NCI-H1105 treated with DMSO at 0.1 percent for 48 hours (cell line): ENCODE measurements around the gene WNK1.
"Not testable (repeated sequence)": the region's sequence is repeated elsewhere in the genome, so short reads cannot be mapped to it uniquely, and the experiment has no call there.

ENCODE experiments used
- DNase-seq: peaks from one replicate; lab custom pipeline; 2025; lab: John Stamatoyannopoulos, UW

The WNK1 gene

GRCh38 chr12:749751-750270 is 2.6 kb upstream of the WNK1 start:
- DNase-seq = peak; percentile 14

- DNase-seq = peak; percentile 23
These were observed 1.8 kb upstream of the WNK1 start for GRCh38 chr12:750366-751191.

DNA sequence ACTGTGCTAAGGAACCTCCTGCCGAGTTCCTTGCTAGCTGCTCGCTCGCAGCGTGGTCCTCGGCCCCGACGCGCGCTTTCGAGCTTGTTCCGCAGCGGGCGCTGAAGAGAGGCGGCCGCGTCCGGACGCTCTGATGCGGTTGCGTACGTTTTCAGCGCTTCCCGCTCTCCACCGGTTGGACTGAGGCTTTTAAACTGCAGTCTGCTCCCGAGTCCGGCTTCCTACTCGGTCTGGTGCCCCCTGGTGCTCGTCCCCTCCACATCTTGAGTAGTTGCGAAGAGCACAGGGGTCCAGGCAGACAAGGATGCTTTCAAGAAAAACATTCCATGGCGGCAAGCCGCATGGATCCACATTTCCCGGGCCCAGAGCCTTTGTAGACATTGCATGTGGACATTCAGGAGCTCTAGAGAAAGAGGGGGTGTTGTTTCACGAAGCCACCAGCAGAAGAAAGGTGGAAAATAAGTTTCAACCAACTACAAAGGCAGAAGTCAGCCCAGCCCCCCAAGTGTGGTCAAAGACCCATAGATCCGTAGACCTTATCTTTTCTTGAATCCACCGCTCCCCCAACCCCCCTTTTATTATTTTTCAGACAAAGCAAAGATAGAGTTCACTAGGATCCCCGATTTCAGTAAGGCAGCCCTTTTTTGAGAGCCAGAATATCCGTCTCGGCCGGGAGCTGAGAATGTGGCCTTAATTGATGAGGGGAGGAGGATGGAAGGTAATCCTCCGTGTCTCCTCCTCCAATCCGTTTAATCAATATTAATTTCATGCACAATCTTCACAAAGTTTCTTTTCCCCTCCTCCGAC is 984 bp upstream of the WNK1 start:
- peak; percentile 97 for DNase-seq

- DNase-seq = peak; percentile 40
These were observed 574 bp downstream of the WNK1 start for GRCh38 chr12:752695-753610.

GRCh38 chr12:753611-754472 is 1.5 kb downstream of the WNK1 start:
- DNase-seq = peak; percentile 23

DNA sequence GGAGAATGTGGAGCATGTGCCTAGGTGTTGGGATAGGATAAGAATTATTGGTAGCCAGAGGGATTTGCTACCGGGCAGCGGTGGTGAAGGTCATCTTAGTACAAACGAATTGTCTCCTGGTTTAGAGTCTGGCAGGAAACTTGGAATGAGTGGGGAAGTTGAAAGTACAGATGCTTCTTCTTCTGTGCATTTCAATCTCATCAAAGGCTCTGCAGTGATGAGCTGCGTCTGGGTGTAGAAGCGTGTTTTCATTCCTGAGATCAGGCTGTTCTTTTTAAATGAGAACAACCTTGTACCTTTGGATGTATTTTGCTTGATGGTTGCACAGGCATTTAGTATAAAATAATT is 2.1 kb downstream of the WNK1 start:
- DNase-seq = no peak

DNA sequence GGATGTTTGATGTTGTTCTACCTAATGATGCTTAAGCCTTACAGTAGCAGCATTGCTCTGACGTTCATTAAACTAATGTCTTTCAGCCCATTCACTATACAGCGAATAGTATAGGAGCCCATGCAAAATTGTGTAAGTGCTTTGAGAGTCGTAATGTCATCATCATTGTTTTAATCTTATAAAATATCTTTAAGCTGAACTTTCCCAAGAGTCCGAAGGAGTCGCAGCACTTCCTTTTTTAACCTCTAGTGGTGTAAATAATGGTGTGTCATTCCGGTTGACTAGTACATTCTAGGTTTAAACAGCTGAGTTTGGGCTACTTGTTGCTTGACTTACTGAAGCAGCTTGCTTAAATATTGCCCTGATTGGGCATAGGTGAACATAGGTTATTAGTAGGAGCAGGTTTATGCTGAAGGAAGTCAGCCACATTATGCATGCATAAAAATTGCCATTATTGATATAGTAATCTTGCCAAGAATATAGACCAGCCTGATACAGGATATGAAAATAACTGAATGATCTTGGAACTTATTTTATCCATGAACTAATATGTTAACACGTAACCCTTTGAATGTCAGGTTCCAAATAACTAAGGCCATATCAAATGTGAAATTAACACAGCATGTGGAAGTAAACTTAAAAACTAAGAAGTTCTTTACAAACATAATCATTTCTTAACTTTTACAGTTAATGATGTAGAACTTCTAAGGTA is 2.6 kb downstream of the WNK1 start:
- DNase-seq = peak; percentile 23

GRCh38 chr12:759628-760027 is 7.2 kb downstream of the WNK1 start:
- no peak for DNase-seq

DNA sequence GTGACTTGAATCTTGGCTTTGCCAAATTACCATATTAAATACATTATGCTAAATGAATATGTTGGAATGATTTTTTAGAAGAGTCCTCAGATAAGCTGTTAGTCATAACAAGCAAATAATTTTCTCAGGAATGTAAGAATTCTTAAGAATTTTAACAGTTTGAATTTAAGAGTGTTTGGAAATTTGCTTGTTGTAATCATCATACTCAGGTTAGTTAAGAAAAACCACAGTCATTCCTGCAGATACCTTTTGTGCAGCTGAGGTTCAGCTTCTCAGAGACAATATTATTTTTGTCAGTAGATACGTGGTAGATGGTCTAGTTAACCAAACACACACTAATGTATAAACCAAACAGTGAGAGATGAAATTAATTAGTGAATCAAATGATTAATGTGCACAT is 8.9 kb downstream of the WNK1 start:
- no peak for DNase-seq

DNA sequence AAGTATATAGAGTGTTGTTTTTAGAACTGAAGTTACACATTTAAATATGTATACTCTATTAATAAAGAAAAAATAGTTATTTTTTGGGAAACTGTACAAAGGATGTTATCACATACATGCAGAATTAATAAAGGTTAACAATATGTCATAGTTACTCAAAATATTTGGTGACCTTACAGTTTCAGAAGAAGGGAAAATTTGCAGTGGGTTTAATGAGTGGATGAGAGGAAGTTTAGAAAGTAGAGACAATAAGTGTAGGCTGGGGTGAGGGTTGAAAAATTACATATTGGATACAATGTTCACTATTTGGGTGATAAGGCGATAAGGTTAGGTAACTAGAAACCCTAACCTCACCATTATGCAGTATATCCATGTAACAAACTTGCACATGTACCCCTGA is 13.5 kb downstream of the WNK1 start:
- DNase-seq = no peak

DNA sequence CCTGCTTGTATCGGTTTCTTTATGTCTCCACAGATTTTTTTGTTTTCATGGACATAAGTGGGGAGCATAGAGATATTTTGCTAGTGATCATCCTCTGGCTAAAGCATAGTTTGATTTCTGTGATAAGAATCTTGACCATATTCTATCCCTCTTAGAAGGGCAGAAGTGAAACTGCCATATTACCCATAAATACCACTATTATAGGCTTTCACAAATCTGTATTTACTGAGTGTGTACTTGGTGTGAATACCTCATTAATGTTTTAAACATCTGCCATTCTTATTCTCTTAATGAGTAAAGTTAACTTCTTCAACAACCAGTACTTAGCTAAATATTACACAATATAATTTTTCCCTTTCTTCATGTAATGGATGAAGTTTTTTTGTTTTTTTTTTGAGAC is 16.1 kb downstream of the WNK1 start:
- DNase-seq = no peak

- DNase-seq = no peak
These were observed 18.1 kb downstream of the WNK1 start for GRCh38 chr12:770479-770878.

DNA sequence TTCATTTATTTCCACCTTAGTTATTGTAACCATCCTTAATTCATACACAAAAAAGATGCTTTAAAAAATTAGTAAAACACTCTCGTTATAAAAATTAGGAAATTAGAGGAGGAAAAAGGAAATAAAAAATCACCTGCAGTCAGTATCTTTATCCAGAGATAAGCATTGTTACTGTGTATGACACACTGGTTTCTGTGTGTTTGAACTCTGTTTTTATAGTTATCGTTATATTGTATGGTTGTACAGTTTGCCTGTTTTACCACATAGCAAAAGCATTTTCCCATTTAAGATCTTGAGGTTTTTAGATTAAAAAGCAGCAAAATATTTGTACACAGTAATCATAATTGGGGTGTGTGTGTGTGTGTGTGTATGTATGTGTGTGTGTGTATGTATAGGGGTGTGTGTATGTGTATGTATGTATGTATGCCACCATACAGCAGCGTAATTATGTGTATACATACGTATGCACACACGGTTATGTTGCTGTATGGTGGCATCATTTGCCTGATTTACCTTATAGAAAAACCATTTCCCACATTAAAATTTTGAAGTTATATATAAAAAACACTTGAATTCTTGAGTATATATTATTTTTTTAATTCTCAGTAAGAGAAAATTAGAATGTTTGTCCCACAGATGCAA is 19.8 kb downstream of the WNK1 start:
- DNase-seq = no peak

DNA sequence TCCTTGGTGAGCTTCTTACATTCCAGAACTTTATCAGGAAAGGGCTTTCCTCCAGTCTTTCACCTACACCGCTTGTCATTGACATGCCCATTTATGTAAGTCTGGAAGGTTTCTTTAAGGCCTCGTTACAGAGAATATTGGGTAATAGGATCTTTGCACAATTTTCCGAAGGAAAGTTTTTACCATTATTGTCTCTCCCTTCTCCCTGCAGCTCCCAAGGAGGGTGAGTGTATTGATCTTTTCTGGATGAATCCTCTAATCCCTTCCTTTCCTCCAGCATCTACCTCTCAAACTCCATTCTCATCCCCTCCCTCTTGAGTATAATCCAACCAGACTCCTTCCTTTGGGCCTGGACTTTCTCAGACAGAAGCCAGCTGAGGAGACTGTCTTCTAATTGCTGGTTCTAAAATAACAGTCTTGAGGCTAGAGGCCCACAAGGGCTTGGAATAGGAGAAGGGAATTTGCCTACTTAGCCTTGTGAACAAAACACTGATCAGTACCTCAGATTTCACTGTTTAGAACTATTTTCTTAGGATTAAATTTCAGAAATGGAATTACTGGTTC is 21.8 kb downstream of the WNK1 start:
- DNase-seq = no peak

DNA sequence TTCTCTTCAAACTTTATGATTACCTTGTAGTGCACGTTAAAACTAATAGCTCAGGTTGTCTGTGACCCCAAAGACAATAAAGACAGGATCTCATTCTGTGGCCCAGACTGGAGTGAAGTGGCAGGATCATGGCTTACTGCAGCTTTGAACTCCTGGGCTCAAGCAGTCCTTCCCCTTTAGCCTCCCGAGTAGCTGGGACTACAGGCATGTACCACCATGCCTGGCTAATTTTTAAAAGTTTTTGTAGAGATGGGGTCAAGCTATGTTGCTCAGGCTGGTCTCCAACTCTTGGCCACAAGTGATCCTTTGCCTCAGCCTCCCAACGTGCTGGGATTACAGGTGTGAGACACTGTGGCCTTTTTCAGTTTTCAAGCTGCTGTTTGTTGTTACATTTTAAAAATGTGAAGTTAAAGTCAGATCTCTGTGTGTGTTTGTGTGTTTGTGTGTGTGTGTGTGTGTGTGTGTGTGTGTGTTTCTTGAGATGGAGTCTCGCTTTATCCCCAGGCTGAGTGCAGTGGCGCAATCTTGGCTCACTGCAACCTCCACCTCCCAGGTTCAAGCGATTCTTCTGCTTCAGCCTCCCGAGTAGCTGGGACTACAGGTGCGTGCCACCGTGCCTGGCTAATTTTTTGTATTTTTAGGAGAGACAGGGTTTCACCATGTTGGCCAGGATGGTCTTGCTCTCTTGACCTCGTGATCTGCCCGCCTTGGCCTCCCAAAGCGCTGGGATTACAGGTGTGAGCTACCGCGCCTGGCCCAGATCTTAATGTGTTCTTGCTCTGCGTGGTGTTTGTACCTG is 23.8 kb downstream of the WNK1 start:
- not testable (repeated sequence) for DNase-seq

- DNase-seq = not testable (repeated sequence)
These were observed 24.5 kb downstream of the WNK1 start for GRCh38 chr12:776772-777373.

- no peak for DNase-seq
These were observed 25.2 kb downstream of the WNK1 start for GRCh38 chr12:777550-778047.

DNA sequence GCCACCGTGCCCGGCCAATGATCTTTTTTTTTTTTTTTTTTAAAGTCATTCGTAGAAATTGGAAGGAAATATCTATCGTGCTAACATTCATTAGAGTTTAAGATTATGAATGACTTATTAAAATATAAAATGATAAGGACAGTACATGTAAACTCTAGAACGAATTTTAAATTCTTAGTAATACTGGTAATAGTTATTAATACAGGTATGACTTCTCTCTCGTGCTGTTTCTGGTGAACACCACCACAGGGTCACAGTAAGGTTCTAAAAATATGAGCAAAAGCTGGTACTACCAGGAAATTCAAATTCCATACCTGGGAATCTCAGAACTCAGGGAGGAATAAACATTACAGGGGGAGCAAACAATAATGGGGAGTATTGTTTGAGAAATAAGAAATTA is 26.2 kb downstream of the WNK1 start:
- no peak for DNase-seq
